ENCODE results near the gene CPNE8. TPM values are rescaled to one million over a fixed set of nuclear protein-coding genes. Genes with fewer than 3 reads are reported as not detected.

Gene CPNE8
- total and polyA plus RNA-seq, 10 of the 15 experiments (the other 5 are each of a cell fraction or from before 2014, with no cell fraction given): 11.3 to 38.4 (median 18.9) TPM

GRCh38 chr12:38648813-38649212 lies 256.6 kb downstream of the CPNE8 start:
- Histone ChIP-seq H3K4me2 (ENCODE audit: control insufficient read depth, insufficient read depth) (no peak overlapping the region), H3K79me2 (ENCODE audit: control insufficient read depth, insufficient read depth, low read length) (no peaks in the 10 kb centered on the region), H2AFZ (ENCODE audit: control insufficient read depth, low read depth, low read length) (no peak overlapping the region), H3K9ac (ENCODE audit: control insufficient read depth, insufficient read depth, low read length) (no peak overlapping the region), H3K27ac (ENCODE audit: control insufficient read depth, insufficient read depth) (no peak overlapping the region), H4K20me1 (ENCODE audit: control insufficient read depth, insufficient read depth) (no peaks in the 10 kb centered on the region), H3K36me3 (ENCODE audit: control insufficient read depth in 2 of 2, insufficient read depth in 2 of 2, low read length in 1 of 2) (no peaks in the 10 kb centered on the region), H3K4me1 (ENCODE audit: control insufficient read depth, insufficient read depth, low read length) (no peaks in the 10 kb centered on the region), H3K4me3 (no peak overlapping the region), H3K27me3 (replicated peaks in 1 of 2; ENCODE audit: control insufficient read depth in 2 of 2, insufficient read depth in 2 of 2, low read length in 1 of 2) (no peaks in the 10 kb centered on the region), H3K9me3 (replicated peaks; ENCODE audit: control insufficient read depth, insufficient read depth, low read length) (no peaks in the 10 kb centered on the region)
- in situ Hi-C loops (cut with MboI) (loop anchor here (25.0 kb wide), 1 partner anchor 512 kb away; no protein-coding TSS in a partner anchor), intact Hi-C loops (cut with micrococcal nuclease; ENCODE audit: unreplicated experiment) (no loop called here)
- DNase-seq (ENCODE audit: low read depth, low spot score) (no peak), ATAC-seq (no peak), FAIRE-seq (no peak)
- ChIA-PET CTCF (interaction anchor here (1.4 kb wide), 1 partner anchor 17 kb away, joined by 5 read pairs; no protein-coding TSS in a partner anchor), SMC1A (ENCODE audit: uncharacterized antibody, unreplicated experiment) (no interaction called here), RAD21 (ENCODE audit: unreplicated experiment) (no interaction called here), POLR2A (no interaction called here)
- WGBS (ENCODE audit: insufficient coverage, insufficient replicate concordance, low lambda C conversion rate, missing lambda C conversion rate): 100% methylated on average over 1 of the region's 1 CpG
- no TSS peak for BruUV-seq (replicated peaks)
- TF ChIP-seq, protein P1, sequence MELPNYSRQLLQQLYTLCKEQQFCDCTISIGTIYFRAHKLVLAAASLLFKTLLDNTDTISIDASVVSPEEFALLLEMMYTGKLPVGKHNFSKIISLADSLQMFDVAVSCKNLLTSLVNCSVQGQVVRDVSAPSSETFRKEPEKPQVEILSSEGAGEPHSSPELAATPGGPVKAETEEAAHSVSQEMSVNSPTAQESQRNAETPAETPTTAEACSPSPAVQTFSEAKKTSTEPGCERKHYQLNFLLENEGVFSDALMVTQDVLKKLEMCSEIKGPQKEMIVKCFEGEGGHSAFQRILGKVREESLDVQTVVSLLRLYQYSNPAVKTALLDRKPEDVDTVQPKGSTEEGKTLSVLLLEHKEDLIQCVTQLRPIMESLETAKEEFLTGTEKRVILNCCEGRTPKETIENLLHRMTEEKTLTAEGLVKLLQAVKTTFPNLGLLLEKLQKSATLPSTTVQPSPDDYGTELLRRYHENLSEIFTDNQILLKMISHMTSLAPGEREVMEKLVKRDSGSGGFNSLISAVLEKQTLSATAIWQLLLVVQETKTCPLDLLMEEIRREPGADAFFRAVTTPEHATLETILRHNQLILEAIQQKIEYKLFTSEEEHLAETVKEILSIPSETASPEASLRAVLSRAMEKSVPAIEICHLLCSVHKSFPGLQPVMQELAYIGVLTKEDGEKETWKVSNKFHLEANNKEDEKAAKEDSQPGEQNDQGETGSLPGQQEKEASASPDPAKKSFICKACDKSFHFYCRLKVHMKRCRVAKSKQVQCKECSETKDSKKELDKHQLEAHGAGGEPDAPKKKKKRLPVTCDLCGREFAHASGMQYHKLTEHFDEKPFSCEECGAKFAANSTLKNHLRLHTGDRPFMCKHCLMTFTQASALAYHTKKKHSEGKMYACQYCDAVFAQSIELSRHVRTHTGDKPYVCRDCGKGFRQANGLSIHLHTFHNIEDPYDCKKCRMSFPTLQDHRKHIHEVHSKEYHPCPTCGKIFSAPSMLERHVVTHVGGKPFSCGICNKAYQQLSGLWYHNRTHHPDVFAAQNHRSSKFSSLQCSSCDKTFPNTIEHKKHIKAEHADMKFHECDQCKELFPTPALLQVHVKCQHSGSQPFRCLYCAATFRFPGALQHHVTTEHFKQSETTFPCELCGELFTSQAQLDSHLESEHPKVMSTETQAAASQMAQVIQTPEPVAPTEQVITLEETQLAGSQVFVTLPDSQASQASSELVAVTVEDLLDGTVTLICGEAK (IDR thresholded peaks at IDR 0.05; ENCODE audit: borderline replicate concordance): no peak
- no peak for TF ChIP-seq BMI1 (IDR thresholded peaks at IDR 0.05; ENCODE audit: borderline replicate concordance)
- TF ChIP-seq, protein P2, sequence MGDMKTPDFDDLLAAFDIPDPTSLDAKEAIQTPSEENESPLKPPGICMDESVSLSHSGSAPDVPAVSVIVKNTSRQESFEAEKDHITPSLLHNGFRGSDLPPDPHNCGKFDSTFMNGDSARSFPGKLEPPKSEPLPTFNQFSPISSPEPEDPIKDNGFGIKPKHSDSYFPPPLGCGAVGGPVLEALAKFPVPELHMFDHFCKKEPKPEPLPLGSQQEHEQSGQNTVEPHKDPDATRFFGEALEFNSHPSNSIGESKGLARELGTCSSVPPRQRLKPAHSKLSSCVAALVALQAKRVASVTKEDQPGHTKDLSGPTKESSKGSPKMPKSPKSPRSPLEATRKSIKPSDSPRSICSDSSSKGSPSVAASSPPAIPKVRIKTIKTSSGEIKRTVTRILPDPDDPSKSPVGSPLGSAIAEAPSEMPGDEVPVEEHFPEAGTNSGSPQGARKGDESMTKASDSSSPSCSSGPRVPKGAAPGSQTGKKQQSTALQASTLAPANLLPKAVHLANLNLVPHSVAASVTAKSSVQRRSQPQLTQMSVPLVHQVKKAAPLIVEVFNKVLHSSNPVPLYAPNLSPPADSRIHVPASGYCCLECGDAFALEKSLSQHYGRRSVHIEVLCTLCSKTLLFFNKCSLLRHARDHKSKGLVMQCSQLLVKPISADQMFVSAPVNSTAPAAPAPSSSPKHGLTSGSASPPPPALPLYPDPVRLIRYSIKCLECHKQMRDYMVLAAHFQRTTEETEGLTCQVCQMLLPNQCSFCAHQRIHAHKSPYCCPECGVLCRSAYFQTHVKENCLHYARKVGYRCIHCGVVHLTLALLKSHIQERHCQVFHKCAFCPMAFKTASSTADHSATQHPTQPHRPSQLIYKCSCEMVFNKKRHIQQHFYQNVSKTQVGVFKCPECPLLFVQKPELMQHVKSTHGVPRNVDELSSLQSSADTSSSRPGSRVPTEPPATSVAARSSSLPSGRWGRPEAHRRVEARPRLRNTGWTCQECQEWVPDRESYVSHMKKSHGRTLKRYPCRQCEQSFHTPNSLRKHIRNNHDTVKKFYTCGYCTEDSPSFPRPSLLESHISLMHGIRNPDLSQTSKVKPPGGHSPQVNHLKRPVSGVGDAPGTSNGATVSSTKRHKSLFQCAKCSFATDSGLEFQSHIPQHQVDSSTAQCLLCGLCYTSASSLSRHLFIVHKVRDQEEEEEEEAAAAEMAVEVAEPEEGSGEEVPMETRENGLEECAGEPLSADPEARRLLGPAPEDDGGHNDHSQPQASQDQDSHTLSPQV (IDR thresholded peaks at IDR 0.05): no peak
- TF ChIP-seq MLLT1 (IDR thresholded peaks at IDR 0.05): no peak
- TF ChIP-seq MEF2B (IDR thresholded peaks at IDR 0.05; ENCODE audit: partially characterized antibody, poor library complexity, severe bottlenecking): no peak
- TF ChIP-seq, protein P3, sequence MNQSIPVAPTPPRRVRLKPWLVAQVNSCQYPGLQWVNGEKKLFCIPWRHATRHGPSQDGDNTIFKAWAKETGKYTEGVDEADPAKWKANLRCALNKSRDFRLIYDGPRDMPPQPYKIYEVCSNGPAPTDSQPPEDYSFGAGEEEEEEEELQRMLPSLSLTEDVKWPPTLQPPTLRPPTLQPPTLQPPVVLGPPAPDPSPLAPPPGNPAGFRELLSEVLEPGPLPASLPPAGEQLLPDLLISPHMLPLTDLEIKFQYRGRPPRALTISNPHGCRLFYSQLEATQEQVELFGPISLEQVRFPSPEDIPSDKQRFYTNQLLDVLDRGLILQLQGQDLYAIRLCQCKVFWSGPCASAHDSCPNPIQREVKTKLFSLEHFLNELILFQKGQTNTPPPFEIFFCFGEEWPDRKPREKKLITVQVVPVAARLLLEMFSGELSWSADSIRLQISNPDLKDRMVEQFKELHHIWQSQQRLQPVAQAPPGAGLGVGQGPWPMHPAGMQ (IDR thresholded peaks at IDR 0.05; ENCODE audit: borderline replicate concordance): no peak
- TF ChIP-seq, protein P4, sequence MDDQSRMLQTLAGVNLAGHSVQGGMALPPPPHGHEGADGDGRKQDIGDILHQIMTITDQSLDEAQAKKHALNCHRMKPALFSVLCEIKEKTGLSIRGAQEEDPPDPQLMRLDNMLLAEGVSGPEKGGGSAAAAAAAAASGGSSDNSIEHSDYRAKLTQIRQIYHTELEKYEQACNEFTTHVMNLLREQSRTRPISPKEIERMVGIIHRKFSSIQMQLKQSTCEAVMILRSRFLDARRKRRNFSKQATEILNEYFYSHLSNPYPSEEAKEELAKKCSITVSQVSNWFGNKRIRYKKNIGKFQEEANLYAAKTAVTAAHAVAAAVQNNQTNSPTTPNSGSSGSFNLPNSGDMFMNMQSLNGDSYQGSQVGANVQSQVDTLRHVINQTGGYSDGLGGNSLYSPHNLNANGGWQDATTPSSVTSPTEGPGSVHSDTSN (IDR thresholded peaks at IDR 0.05; ENCODE audit: insufficient replicate concordance, low read depth, low read length): no peak
- TF ChIP-seq POLR2AphosphoS2 (IDR thresholded peaks at IDR 0.05; ENCODE audit: low read depth, low read length): no peak
- no peak for TF ChIP-seq SMAD5 (IDR thresholded peaks at IDR 0.05; ENCODE audit: low read depth)
- no peak for TF ChIP-seq NBN (IDR thresholded peaks at IDR 0.05)
